22Rv1 (cell line): ENCODE data around the gene FAM210A.
"Not testable (repeated sequence)": the region's sequence is repeated elsewhere in the genome, so short reads cannot be mapped to it uniquely, and the experiment has no call there.

ENCODE experiments used
- H3K27ac ChIP-seq: fragments of 450-650 bp; 2 replicates; pipeline ENCODE4 v1.5.1; 2017
- CTCF ChIP-seq: fragments of 450-650 bp; IDR thresholded peaks from 2 replicates; pipeline ENCODE4 v1.5.1; 2017; ENCODE audit warnings: mild to moderate bottlenecking
- ZFX ChIP-seq: fragments of 450-650 bp; IDR thresholded peaks from 2 replicates; pipeline ENCODE4 v1.6.1; 2017; ENCODE audit warnings: antibody characterized with exemption, borderline replicate concordance

FAM210A gene

GRCh38 chr18:13726232-13726971 is at the start of gene FAM210A, which contains the start of gene RNMT:
Gene FAM210A, minus strand, starts transcription at chr18:13726558. Its CDS starts 44,481 bp downstream, at chr18:13682077.
Gene RNMT, plus strand, starts transcription at chr18:13726673. Its CDS starts 4,845 bp downstream, at chr18:13731518.
- peak within 1 kb of the TSS; percentile 73 for H3K27ac ChIP-seq
- TF ChIP-seq CTCF (peak; percentile 23), ZFX (no peak)

GRCh38 chr18:13775058-13775457 is 48.7 kb upstream of the FAM210A start:
- no peak overlapping the region for H3K27ac ChIP-seq
- TF ChIP-seq CTCF (no peak), ZFX (no peak)

GRCh38 chr18:13762690-13763439 is 36.5 kb upstream of the FAM210A start:
- no peak for TF ChIP-seq CTCF
- TF ChIP-seq ZFX = no peak

GRCh38 chr18:13760047-13760446 is 33.7 kb upstream of the FAM210A start:
- H3K27ac ChIP-seq = no peak overlapping the region
- TF ChIP-seq ZFX (no peak), CTCF (no peak)

More at GRCh38 chr18:13762690-13763439, 36.5 kb upstream of the FAM210A start:
- H3K27ac ChIP-seq = no peak overlapping the region

- no peak for TF ChIP-seq CTCF
- no peak for TF ChIP-seq ZFX
- H3K27ac ChIP-seq = no peak overlapping the region
Measured at GRCh38 chr18:13758622-13759021, 32.3 kb upstream of the FAM210A start.

- no peak overlapping the region for H3K27ac ChIP-seq
- no peak for TF ChIP-seq CTCF
- TF ChIP-seq ZFX = no peak
Measured at GRCh38 chr18:13756671-13757070, 30.3 kb upstream of the FAM210A start.

- H3K27ac ChIP-seq = no peak overlapping the region
Measured at GRCh38 chr18:13756261-13756660, 29.9 kb upstream of the FAM210A start.

GRCh38 chr18:13751599-13751998 is 25.2 kb upstream of the FAM210A start:
- H3K27ac ChIP-seq = not testable (repeated sequence)

More at GRCh38 chr18:13756261-13756660, 29.9 kb upstream of the FAM210A start:
- TF ChIP-seq ZFX (no peak), CTCF (no peak)
